HG02870 (cell line): ENCODE data around the gene MOV10.
"Not testable (repeated sequence)": the region's sequence is repeated elsewhere in the genome, so short reads cannot be mapped to it uniquely, and the experiment has no call there.

Experiments used
- ATAC-seq: cut with Tn5 transposase; IDR thresholded peaks from one replicate; pipeline ENCODE4 v1.9.1; 2021; ENCODE audit warnings: mild to moderate bottlenecking, moderate library complexity; ENCODE audit not compliant: unreplicated experiment

Gene MOV10

GRCh38 chr1:112674440-112674985 lies at the start of gene MOV10:
Gene MOV10 (plus strand): TSS chr1:112674659. CDS start chr1:112674913, 254 bp downstream.
- ATAC-seq, result peak; percentile 58

- no peak for ATAC-seq
These were observed 48.8 kb upstream of the MOV10 start for GRCh38 chr1:112625696-112626095.

GRCh38 chr1:112626193-112626592 lies 48.3 kb upstream of the MOV10 start:
- no peak for ATAC-seq

GRCh38 chr1:112626887-112627286 lies 47.6 kb upstream of the MOV10 start:
- ATAC-seq, result no peak

GRCh38 chr1:112628516-112628915 lies 45.9 kb upstream of the MOV10 start:
- no peak for ATAC-seq

GRCh38 chr1:112629256-112629655 lies 45.2 kb upstream of the MOV10 start:
- no peak for ATAC-seq

- ATAC-seq, result no peak
These were observed 40.8 kb upstream of the MOV10 start for GRCh38 chr1:112633628-112634027.

- ATAC-seq, result no peak
These were observed 40.1 kb upstream of the MOV10 start for GRCh38 chr1:112634367-112634766.

GRCh38 chr1:112636056-112636455 lies 38.4 kb upstream of the MOV10 start:
- ATAC-seq, result no peak

- no peak for ATAC-seq
These were observed 37.7 kb upstream of the MOV10 start for GRCh38 chr1:112636597-112637253.

GRCh38 chr1:112637254-112638109 lies 37.0 kb upstream of the MOV10 start:
- no peak for ATAC-seq

GRCh38 chr1:112638110-112638428 lies 36.4 kb upstream of the MOV10 start:
- no peak for ATAC-seq

- ATAC-seq, result not testable (repeated sequence)
These were observed 34.0 kb upstream of the MOV10 start for GRCh38 chr1:112640437-112640836.

- no peak for ATAC-seq
These were observed 31.4 kb upstream of the MOV10 start for GRCh38 chr1:112643080-112643479.

- ATAC-seq, result no peak
These were observed 28.2 kb upstream of the MOV10 start for GRCh38 chr1:112646225-112646624.

- ATAC-seq, result no peak
These were observed 23.3 kb upstream of the MOV10 start for GRCh38 chr1:112651205-112651604.

- no peak for ATAC-seq
These were observed 8.6 kb upstream of the MOV10 start for GRCh38 chr1:112665857-112666256.

- ATAC-seq, result no peak
These were observed 7.5 kb upstream of the MOV10 start for GRCh38 chr1:112666946-112667345.

GRCh38 chr1:112672009-112672408 lies 2.5 kb upstream of the MOV10 start:
- ATAC-seq, result no peak

GRCh38 chr1:112672842-112673241 lies 1.6 kb upstream of the MOV10 start:
- no peak for ATAC-seq

GRCh38 chr1:112673592-112674439 lies 643 bp upstream of the MOV10 start:
- peak; percentile 2 for ATAC-seq
